Measurements from ENCODE around the gene LPAR5. TPM values are rescaled to one million over a fixed set of nuclear protein-coding genes. Genes with fewer than 3 reads are reported as not detected.
"Not testable (repeated sequence)": the region's sequence is repeated elsewhere in the genome, so short reads cannot be mapped to it uniquely, and the experiment has no call there.

The LPAR5 gene
- total RNA-seq, 1 donor from 2014 or later = 7.0 TPM

DNA sequence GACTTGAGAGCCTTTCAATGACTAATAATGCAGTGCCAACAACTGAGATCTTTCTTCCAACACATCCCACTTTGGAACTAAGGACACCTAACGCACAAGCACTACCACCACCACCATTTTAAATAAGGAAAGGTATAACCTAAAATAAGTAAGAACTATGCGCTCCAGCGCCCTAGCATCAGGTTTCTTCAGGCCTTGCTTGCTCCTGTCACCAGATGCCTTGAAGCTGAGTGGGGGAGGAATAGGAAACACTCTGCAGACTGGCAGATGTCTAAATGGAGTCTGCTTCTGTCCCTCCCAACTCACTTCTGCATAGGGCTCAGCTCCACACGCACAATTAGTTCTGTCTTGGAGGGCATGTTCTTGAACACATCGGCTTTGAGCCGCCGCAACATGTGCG lies 43.7 kb downstream of the LPAR5 start:
- peaks cover 100% of the 10 kb centered on the region for H3K36me3 ChIP-seq
- H3K9me3 ChIP-seq (replicated peaks) = no peaks in the 10 kb centered on the region
- no peak for DNase-seq
- no peak overlapping the region for H3K4me3 ChIP-seq
- H3K27ac ChIP-seq (replicated peaks) = no peak overlapping the region
- intact Hi-C loops (cut with micrococcal nuclease) = no loop called here
- TF ChIP-seq, protein P1, sequence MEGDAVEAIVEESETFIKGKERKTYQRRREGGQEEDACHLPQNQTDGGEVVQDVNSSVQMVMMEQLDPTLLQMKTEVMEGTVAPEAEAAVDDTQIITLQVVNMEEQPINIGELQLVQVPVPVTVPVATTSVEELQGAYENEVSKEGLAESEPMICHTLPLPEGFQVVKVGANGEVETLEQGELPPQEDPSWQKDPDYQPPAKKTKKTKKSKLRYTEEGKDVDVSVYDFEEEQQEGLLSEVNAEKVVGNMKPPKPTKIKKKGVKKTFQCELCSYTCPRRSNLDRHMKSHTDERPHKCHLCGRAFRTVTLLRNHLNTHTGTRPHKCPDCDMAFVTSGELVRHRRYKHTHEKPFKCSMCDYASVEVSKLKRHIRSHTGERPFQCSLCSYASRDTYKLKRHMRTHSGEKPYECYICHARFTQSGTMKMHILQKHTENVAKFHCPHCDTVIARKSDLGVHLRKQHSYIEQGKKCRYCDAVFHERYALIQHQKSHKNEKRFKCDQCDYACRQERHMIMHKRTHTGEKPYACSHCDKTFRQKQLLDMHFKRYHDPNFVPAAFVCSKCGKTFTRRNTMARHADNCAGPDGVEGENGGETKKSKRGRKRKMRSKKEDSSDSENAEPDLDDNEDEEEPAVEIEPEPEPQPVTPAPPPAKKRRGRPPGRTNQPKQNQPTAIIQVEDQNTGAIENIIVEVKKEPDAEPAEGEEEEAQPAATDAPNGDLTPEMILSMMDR (IDR thresholded peaks at IDR 0.05; ENCODE audit: borderline replicate concordance) = no peak
- H3K4me1 ChIP-seq = peaks cover 10% of the 10 kb centered on the region
- no peaks in the 10 kb centered on the region for H3K27me3 ChIP-seq (ENCODE audit: low read depth)

DNA sequence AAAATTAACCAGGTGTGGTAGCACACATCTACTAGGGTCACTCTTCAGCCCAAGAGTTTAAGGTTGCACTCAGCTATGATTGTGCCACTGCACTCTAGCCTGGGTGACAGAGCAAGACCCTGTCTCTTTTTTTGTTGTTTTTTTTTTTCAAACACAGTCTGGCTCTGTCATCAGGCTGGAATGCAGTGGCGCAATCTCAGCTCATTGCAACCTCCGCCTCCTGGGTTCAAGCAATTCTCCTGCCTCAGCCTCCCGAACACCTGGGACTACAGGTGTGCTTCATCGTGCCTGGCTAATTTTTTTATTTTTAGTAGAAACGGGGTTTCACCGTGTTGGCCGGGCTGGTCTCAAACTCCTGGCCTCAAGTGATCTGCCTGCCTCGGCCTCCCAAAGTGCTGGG lies 49.2 kb downstream of the LPAR5 start:
- H3K4me1 ChIP-seq; intact Hi-C loops (cut with micrococcal nuclease); H3K9me3 ChIP-seq (replicated peaks); DNase-seq; H3K27me3 ChIP-seq (ENCODE audit: low read depth); H3K4me3 ChIP-seq; H3K27ac ChIP-seq (replicated peaks): not testable (repeated sequence)
- H3K36me3 ChIP-seq = peaks cover 100% of the 10 kb centered on the region

GRCh38 chr12:6584293-6584692 lies 51.5 kb downstream of the LPAR5 start:
- DNase-seq = no peak
- Histone ChIP-seq H3K27ac (replicated peaks) (no peak overlapping the region), H3K4me3 (no peak overlapping the region), H3K27me3 (ENCODE audit: low read depth) (no peaks in the 10 kb centered on the region), H3K4me1 (peaks cover 10% of the 10 kb centered on the region), H3K36me3 (peaks cover 99% of the 10 kb centered on the region), H3K9me3 (replicated peaks) (no peaks in the 10 kb centered on the region)
- TF ChIP-seq, protein P1 (IDR thresholded peaks at IDR 0.05; ENCODE audit: borderline replicate concordance) = no peak
- intact Hi-C loops (cut with micrococcal nuclease) = no loop called here

- intact Hi-C loops (cut with micrococcal nuclease) = no loop called here
- Histone ChIP-seq H3K27me3 (ENCODE audit: low read depth) (no peaks in the 10 kb centered on the region), H3K4me3 (no peak overlapping the region), H3K27ac (replicated peaks) (no peak overlapping the region), H3K4me1 (peaks cover 5% of the 10 kb centered on the region), H3K9me3 (replicated peaks) (no peaks in the 10 kb centered on the region), H3K36me3 (peaks cover 99% of the 10 kb centered on the region)
- no peak for DNase-seq
- TF ChIP-seq, protein P1 (IDR thresholded peaks at IDR 0.05; ENCODE audit: borderline replicate concordance) = no peak
These were observed 52.8 kb downstream of the LPAR5 start for GRCh38 chr12:6582959-6583358.

GRCh38 chr12:6582196-6582595 lies 53.6 kb downstream of the LPAR5 start:
- H3K4me3 ChIP-seq = no peak overlapping the region
- H3K27ac ChIP-seq (replicated peaks) = no peak overlapping the region
- intact Hi-C loops (cut with micrococcal nuclease) = no loop called here
- DNase-seq = no peak
- TF ChIP-seq, protein P1 (IDR thresholded peaks at IDR 0.05; ENCODE audit: borderline replicate concordance) = peak; percentile 11
- no peaks in the 10 kb centered on the region for H3K4me1 ChIP-seq
- H3K27me3 ChIP-seq (ENCODE audit: low read depth) = no peaks in the 10 kb centered on the region
- H3K36me3 ChIP-seq = peaks cover 99% of the 10 kb centered on the region
- H3K9me3 ChIP-seq (replicated peaks) = no peaks in the 10 kb centered on the region

DNA sequence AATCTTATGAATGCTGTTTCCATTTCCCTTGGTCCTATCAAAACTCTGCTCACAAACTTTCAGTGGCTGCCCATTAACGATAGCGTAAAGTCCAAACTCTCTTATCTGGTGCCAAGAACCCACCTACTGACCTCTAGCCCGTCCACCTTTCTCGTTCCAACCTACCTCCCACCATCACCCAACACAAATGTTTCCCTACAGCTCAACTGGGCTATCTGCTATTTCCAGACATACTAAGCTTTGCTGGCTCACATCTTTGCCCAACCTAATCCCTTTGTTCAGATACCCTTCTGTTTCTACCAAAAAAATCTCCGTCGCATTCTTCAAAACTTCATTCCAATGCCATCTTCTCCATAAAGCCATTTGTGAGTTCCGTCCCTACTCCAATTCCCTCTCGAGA lies 60.1 kb downstream of the LPAR5 start:
- intact Hi-C loops (cut with micrococcal nuclease) = no loop called here
- Histone ChIP-seq H3K27me3 (ENCODE audit: low read depth) (no peaks in the 10 kb centered on the region), H3K27ac (replicated peaks) (no peak overlapping the region), H3K9me3 (replicated peaks) (no peaks in the 10 kb centered on the region), H3K36me3 (peaks cover 99% of the 10 kb centered on the region), H3K4me1 (no peaks in the 10 kb centered on the region), H3K4me3 (no peak overlapping the region)
- DNase-seq = no peak
- TF ChIP-seq, protein P1 (IDR thresholded peaks at IDR 0.05; ENCODE audit: borderline replicate concordance) = no peak

Data from left ventricle myocardium inferior (tissue), 1 donor.